Neural cell (in vitro differentiated cells): ENCODE results near the gene ALG10. TPM values are rescaled to one million over a fixed set of nuclear protein-coding genes. Genes with fewer than 3 reads are reported as not detected.

Experiments
- H2AFZ ChIP-seq: fragments of 200-600, 300-800 bp; sonication (generic), shearing (Covaris generic); 2 replicates; pipeline ENCODE4 v1.6.0; 2014; ENCODE audit warnings: low read depth, mild to moderate bottlenecking, antibody characterized with exemption, low read length, moderate library complexity
- H3F3A ChIP-seq: fragments of 200-600 bp; shearing (Covaris generic); 2 replicates; pipeline ENCODE4 v1.6.1; 2016; ENCODE audit warnings: mild to moderate bottlenecking, moderate library complexity, mixed read lengths, antibody characterized with exemption, low read length; ENCODE audit not compliant: insufficient read depth, poor library complexity, severe bottlenecking
- H3K27ac ChIP-seq: fragments of 200-600, 300-800 bp; sonication (generic), shearing (Covaris generic); 2 replicates; pipeline ENCODE4 v1.5.1; 2014; ENCODE audit warnings: mild to moderate bottlenecking, low read length, moderate library complexity
- H3K27me3 ChIP-seq: fragments of 300-800, 200-600 bp; sonication (generic), shearing (Covaris generic); 2 replicates; pipeline ENCODE4 v1.6.0; 2014; ENCODE audit warnings: mild to moderate bottlenecking, low read depth, low read length, moderate library complexity; ENCODE audit not compliant: insufficient read depth
- H3K36me3 ChIP-seq: fragments of 300-800, 200-600 bp; sonication (generic), shearing (Covaris generic); 2 replicates; pipeline ENCODE4 v1.5.1; 2014; ENCODE audit warnings: mild to moderate bottlenecking, antibody characterized with exemption, low read length, moderate library complexity; ENCODE audit not compliant: insufficient read depth
- H3K4me2 ChIP-seq: fragments of 300-800, 200-600 bp; sonication (generic), shearing (Covaris generic); 2 replicates; pipeline ENCODE4 v1.6.0; 2014; ENCODE audit warnings: mild to moderate bottlenecking, low read length
- H3K4me3 ChIP-seq: fragments of 300-800, 200-600 bp; sonication (generic), shearing (Covaris generic); 2 replicates; pipeline ENCODE4 v1.5.1; 2014; ENCODE audit warnings: mild to moderate bottlenecking, low read length, moderate library complexity
- H3K79me2 ChIP-seq: fragments of 200-600 bp; shearing (Covaris generic); replicated peaks from 2 replicates; pipeline ENCODE4 v1.6.0; 2014; ENCODE audit warnings: mild to moderate bottlenecking, low read length, moderate library complexity; ENCODE audit not compliant: insufficient read depth
- H3K9ac ChIP-seq: fragments of 300-800, 200-600 bp; sonication (generic), shearing (Covaris generic); 2 replicates; pipeline ENCODE4 v1.6.1; 2016; ENCODE audit warnings: mild to moderate bottlenecking, low read length, mixed read lengths
- H3K9me2 ChIP-seq: fragments of 200-600 bp; shearing (Covaris generic); 2 replicates; pipeline ENCODE4 v1.6.1; 2016; ENCODE audit warnings: mild to moderate bottlenecking, low read length, mixed read lengths; ENCODE audit not compliant: insufficient read depth
- H3K9me3 ChIP-seq: fragments of 200-600, 300-800 bp; sonication (generic), shearing (Covaris generic); 2 replicates; pipeline ENCODE4 v1.6.1; 2016; ENCODE audit warnings: mild to moderate bottlenecking, mixed run types, low read length, moderate library complexity, mixed read lengths
- H4K20me1 ChIP-seq: fragments of 200-600 bp; shearing (Covaris generic); 2 replicates; pipeline ENCODE4 v1.6.1; 2016; ENCODE audit warnings: mild to moderate bottlenecking, mixed run types; ENCODE audit not compliant: insufficient read depth
- EP300 ChIP-seq: fragments of 450-650 bp; conservative IDR thresholded peaks from 2 replicates; pipeline ENCODE4 v1.6.1; 2014; ENCODE audit warnings: antibody characterized with exemption, mild to moderate bottlenecking, moderate library complexity; ENCODE audit not compliant: poor library complexity, severe bottlenecking
- EZH2 ChIP-seq: fragments of 200-600, 300-800 bp; shearing (Covaris generic), sonication (generic); IDR thresholded peaks from 2 replicates; pipeline ENCODE4 v1.6.1; 2014; ENCODE audit warnings: antibody characterized with exemption, low read length, borderline replicate concordance, mild to moderate bottlenecking; ENCODE audit not compliant: insufficient read depth, poor library complexity, severe bottlenecking
- MXI1 ChIP-seq: fragments of 450-650 bp; conservative IDR thresholded peaks from 2 replicates; pipeline ENCODE4 v1.6.1; 2014; ENCODE audit warnings: antibody characterized with exemption, mild to moderate bottlenecking; ENCODE audit not compliant: poor library complexity, severe bottlenecking
- POLR2AphosphoS5 ChIP-seq: IDR thresholded peaks from 2 replicates; pipeline ENCODE4 v1.6.1; 2012
- RAD21 ChIP-seq: fragments of 450-650 bp; conservative IDR thresholded peaks from 2 replicates; pipeline ENCODE4 v1.6.1; 2014; ENCODE audit warnings: antibody characterized with exemption, mild to moderate bottlenecking, moderate library complexity
- REST ChIP-seq: IDR thresholded peaks from 2 replicates; pipeline ENCODE4 v1.6.1; 2012; ENCODE audit warnings: borderline replicate concordance
- SMC3 ChIP-seq: fragments of 450-650 bp; conservative IDR thresholded peaks from 2 replicates; pipeline ENCODE4 v1.6.1; 2014; ENCODE audit warnings: antibody characterized with exemption, mild to moderate bottlenecking, moderate library complexity; ENCODE audit not compliant: poor library complexity
- TAF1 ChIP-seq: IDR thresholded peaks from 2 replicates; pipeline ENCODE4 v1.6.1; 2012; ENCODE audit warnings: low read depth
- polyA plus RNA-seq: library from polyadenylated mRNA; depleted of rRNA; stranded (reverse); fragments of >200 nt; gene quantifications from 2 replicates; pipeline ENCODE4 v1.2.3, GENCODE V29; 2014
- TF ChIP-seq, protein P1 (sequence below): fragments of 450-650 bp; IDR thresholded peaks from 2 replicates; pipeline ENCODE4 v1.5.1; 2014; ENCODE audit warnings: antibody characterized with exemption, mild to moderate bottlenecking, moderate library complexity; ENCODE audit not compliant: poor library complexity, severe bottlenecking

Gene ALG10
- polyA plus RNA-seq, 1 donor from 2014 or later: 12.8 TPM

GRCh38 chr12:33977887-33978286 is 44.4 kb upstream of the ALG10 start:
- Histone ChIP-seq H4K20me1 (no peaks in the 10 kb centered on the region), H3K36me3 (no peaks in the 10 kb centered on the region), H2AFZ (no peak overlapping the region), H3K79me2 (no peaks in the 10 kb centered on the region), H3F3A (no peaks in the 10 kb centered on the region), H3K4me3 (no peak overlapping the region), H3K9me3 (no peaks in the 10 kb centered on the region), H3K4me2 (no peak overlapping the region), H3K27ac (no peak overlapping the region), H3K9ac (no peak overlapping the region), H3K9me2 (no peaks in the 10 kb centered on the region), H3K27me3 (no peaks in the 10 kb centered on the region)
- TF ChIP-seq RAD21: no peak
- no peak for TF ChIP-seq POLR2AphosphoS5
- no peak for TF ChIP-seq EZH2
- no peak for TF ChIP-seq REST
- no peak for TF ChIP-seq TAF1
- TF ChIP-seq, protein P1, sequence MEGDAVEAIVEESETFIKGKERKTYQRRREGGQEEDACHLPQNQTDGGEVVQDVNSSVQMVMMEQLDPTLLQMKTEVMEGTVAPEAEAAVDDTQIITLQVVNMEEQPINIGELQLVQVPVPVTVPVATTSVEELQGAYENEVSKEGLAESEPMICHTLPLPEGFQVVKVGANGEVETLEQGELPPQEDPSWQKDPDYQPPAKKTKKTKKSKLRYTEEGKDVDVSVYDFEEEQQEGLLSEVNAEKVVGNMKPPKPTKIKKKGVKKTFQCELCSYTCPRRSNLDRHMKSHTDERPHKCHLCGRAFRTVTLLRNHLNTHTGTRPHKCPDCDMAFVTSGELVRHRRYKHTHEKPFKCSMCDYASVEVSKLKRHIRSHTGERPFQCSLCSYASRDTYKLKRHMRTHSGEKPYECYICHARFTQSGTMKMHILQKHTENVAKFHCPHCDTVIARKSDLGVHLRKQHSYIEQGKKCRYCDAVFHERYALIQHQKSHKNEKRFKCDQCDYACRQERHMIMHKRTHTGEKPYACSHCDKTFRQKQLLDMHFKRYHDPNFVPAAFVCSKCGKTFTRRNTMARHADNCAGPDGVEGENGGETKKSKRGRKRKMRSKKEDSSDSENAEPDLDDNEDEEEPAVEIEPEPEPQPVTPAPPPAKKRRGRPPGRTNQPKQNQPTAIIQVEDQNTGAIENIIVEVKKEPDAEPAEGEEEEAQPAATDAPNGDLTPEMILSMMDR: no peak
- TF ChIP-seq SMC3: no peak
- no peak for TF ChIP-seq EP300
- TF ChIP-seq MXI1: no peak

GRCh38 chr12:33988197-33988805 is 34.0 kb upstream of the ALG10 start:
- Histone ChIP-seq H3K9ac (no peak overlapping the region), H3F3A (no peaks in the 10 kb centered on the region), H3K79me2 (no peaks in the 10 kb centered on the region), H3K27me3 (no peaks in the 10 kb centered on the region), H3K9me2 (no peaks in the 10 kb centered on the region), H3K36me3 (no peaks in the 10 kb centered on the region), H3K27ac (no peak overlapping the region), H3K4me3 (no peak overlapping the region), H3K9me3 (no peaks in the 10 kb centered on the region), H3K4me2 (no peak overlapping the region), H2AFZ (no peak overlapping the region), H4K20me1 (no peaks in the 10 kb centered on the region)
- TF ChIP-seq EP300: no peak
- TF ChIP-seq RAD21: no peak
- TF ChIP-seq TAF1: no peak
- no peak for TF ChIP-seq EZH2
- no peak for TF ChIP-seq MXI1
- TF ChIP-seq, protein P1: no peak
- TF ChIP-seq POLR2AphosphoS5: no peak
- no peak for TF ChIP-seq SMC3
- no peak for TF ChIP-seq REST
